Mesothelial cell of epicardium (in vitro differentiated cells): ENCODE results near the gene TXLNB. TPM values are rescaled to one million over a fixed set of nuclear protein-coding genes. Genes with fewer than 3 reads are reported as not detected.
"Not testable (repeated sequence)": the region's sequence is repeated elsewhere in the genome, so short reads cannot be mapped to it uniquely, and the experiment has no call there.

Experiments
- DNase-seq, 2 experiments: peaks; one replicate each; pipeline ENCODE4 v3.0.0; 2021; ENCODE audit warnings: low spot score in 2 of 2; ENCODE audit not compliant: unreplicated experiment in 2 of 2
- H3K27ac Mint-ChIP-seq: 2 replicates; pipeline ENCODE4 v1.8.0; 2021; ENCODE audit warnings: mixed read lengths
- H3K27me3 Mint-ChIP-seq: 2 replicates; pipeline ENCODE4 v1.8.0; 2021; ENCODE audit warnings: low read depth, mixed read lengths
- H3K36me3 Mint-ChIP-seq: 2 replicates; pipeline ENCODE4 v1.8.0; 2021; ENCODE audit warnings: mixed read lengths
- H3K4me1 Mint-ChIP-seq: 2 replicates; pipeline ENCODE4 v1.8.0; 2021; ENCODE audit warnings: mixed read lengths
- H3K4me3 Mint-ChIP-seq: 2 replicates; pipeline ENCODE4 v1.8.0; 2021; ENCODE audit warnings: mild to moderate bottlenecking, moderate library complexity, mixed read lengths
- H3K9me3 Mint-ChIP-seq: 2 replicates; pipeline ENCODE4 v1.8.0; 2021; ENCODE audit warnings: mixed read lengths
- CTCF ChIP-seq: fragments of 200-600 bp; sonication (generic); IDR thresholded peaks from one replicate; pipeline ENCODE4 v1.5.0; 2021; ENCODE audit warnings: antibody characterized with exemption; ENCODE audit not compliant: unreplicated experiment
- total RNA-seq: library from RNA; stranded (reverse); gene quantifications from 3 replicates; pipeline ENCODE4 v1.2.1, GENCODE V29; 2021

Gene TXLNB
- total RNA-seq, 1 donor from 2014 or later: 0.67 TPM

- no peak overlapping the region for H3K4me3 Mint-ChIP-seq
- H3K9me3 Mint-ChIP-seq: peaks cover 10% of the 10 kb centered on the region
- H3K27me3 Mint-ChIP-seq: no peaks in the 10 kb centered on the region
- H3K4me1 Mint-ChIP-seq: peaks cover 4% of the 10 kb centered on the region
- H3K27ac Mint-ChIP-seq: no peak overlapping the region
- TF ChIP-seq CTCF: no peak
- no peaks in the 10 kb centered on the region for H3K36me3 Mint-ChIP-seq
- DNase-seq: no peak
These were observed 5.1 kb upstream of the TXLNB start for GRCh38 chr6:139296927-139297326.

DNA sequence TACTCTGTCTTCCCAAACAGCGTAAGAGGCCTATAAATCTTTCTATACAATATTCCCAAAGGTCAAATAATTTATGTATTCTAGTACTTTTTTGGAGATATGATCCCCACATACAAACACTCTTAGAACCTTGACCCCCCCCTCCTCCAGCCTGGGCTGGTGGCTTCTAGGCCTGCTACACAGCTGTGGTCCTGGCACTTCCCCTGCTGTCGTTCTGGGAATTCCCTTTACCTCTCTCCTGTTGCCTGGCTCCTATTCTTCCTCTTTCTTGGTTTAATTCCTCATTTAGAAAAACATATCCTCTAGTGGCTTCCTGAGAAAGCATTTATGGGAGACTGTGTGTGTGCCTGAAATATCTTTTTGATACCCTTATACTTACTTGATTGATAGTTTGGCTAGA lies 4.1 kb upstream of the TXLNB start:
- TF ChIP-seq CTCF: no peak
- no peak overlapping the region for H3K27ac Mint-ChIP-seq
- H3K9me3 Mint-ChIP-seq: peaks cover 10% of the 10 kb centered on the region

DNA sequence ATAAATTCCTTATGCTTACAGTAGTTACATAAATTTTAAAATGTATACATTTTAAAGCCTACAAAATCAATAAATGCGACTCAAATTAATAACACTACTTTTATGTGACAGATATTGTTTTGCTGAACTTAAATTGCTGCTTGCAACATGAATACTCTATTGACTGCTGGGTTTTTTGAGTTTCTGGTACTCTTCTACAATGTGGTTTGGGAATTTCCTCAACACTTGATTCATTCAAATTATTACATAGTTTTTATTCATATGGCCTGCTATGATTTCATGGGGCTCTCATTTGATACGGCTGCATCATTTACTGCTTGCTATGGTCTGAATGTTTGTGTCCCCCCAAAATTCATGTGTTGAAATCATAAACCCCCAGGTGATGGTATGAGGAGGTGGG lies 2.3 kb upstream of the TXLNB start:
- Mint-ChIP-seq H3K4me3 (no peak overlapping the region), H3K9me3 (peaks cover 10% of the 10 kb centered on the region), H3K4me1 (peaks cover 7% of the 10 kb centered on the region), H3K27me3 (no peaks in the 10 kb centered on the region), H3K27ac (no peak overlapping the region), H3K36me3 (no peaks in the 10 kb centered on the region)
- no peak for TF ChIP-seq CTCF
- DNase-seq: no peak

More for the DNA sequence above, 4.1 kb upstream of the TXLNB start:
- DNase-seq: no peak
- Mint-ChIP-seq H3K36me3 (no peaks in the 10 kb centered on the region), H3K4me3 (no peak overlapping the region), H3K27me3 (no peaks in the 10 kb centered on the region), H3K4me1 (peaks cover 7% of the 10 kb centered on the region)

- H3K4me3 Mint-ChIP-seq, DNase-seq, H3K27me3 Mint-ChIP-seq, H3K4me1 Mint-ChIP-seq, H3K27ac Mint-ChIP-seq, H3K36me3 Mint-ChIP-seq: not testable (repeated sequence)
- peaks cover 10% of the 10 kb centered on the region for H3K9me3 Mint-ChIP-seq
These were observed 1.4 kb upstream of the TXLNB start for GRCh38 chr6:139293230-139293629.

- H3K9me3 Mint-ChIP-seq: peaks cover 5% of the 10 kb centered on the region
- peaks cover 7% of the 10 kb centered on the region for H3K4me1 Mint-ChIP-seq
- no peak for DNase-seq
- no peak overlapping the region for H3K27ac Mint-ChIP-seq
- H3K36me3 Mint-ChIP-seq: no peaks in the 10 kb centered on the region
- TF ChIP-seq CTCF: no peak
- H3K4me3 Mint-ChIP-seq: no peak overlapping the region
- H3K27me3 Mint-ChIP-seq: no peaks in the 10 kb centered on the region
These were observed 949 bp downstream of the TXLNB start for GRCh38 chr6:139290787-139291311.

GRCh38 chr6:139289233-139289632 lies 2.6 kb downstream of the TXLNB start:
- DNase-seq: no peak
- H3K27ac Mint-ChIP-seq: no peak overlapping the region
- no peak for TF ChIP-seq CTCF
- H3K9me3 Mint-ChIP-seq: no peaks in the 10 kb centered on the region
- H3K4me3 Mint-ChIP-seq: no peak overlapping the region
- no peaks in the 10 kb centered on the region for H3K27me3 Mint-ChIP-seq
- peaks cover 7% of the 10 kb centered on the region for H3K4me1 Mint-ChIP-seq
- H3K36me3 Mint-ChIP-seq: no peaks in the 10 kb centered on the region
